Sigmoid colon (tissue), 4 donors: ENCODE results near the gene DDX51.

Source experiments
- CTCF ChIP-seq, 4 experiments: fragments of 450-650 bp in 3 of 4; fragments of 200-600 bp in 1 of 4; IDR thresholded peaks; one replicate each; pipeline ENCODE4 v1.5.1; 2016 to 2019; ENCODE audit warnings: antibody characterized with exemption in 4 of 4, mild to moderate bottlenecking in 3 of 4, moderate library complexity in 2 of 4
- EP300 ChIP-seq, 4 donors: sonication (generic); formaldehyde crosslinking; IDR thresholded peaks; one replicate each; pipeline ENCODE4 v1.6.1; 2017; ENCODE audit warnings: antibody characterized with exemption in 4 of 4
- POLR2A ChIP-seq, 2 donors: fragments of 450-650 bp; IDR thresholded peaks; one replicate each; pipeline ENCODE4 v1.6.1; 2016; ENCODE audit warnings: antibody characterized with exemption in 2 of 2, mild to moderate bottlenecking in 2 of 2, moderate library complexity in 2 of 2
- POLR2AphosphoS5 ChIP-seq, 4 donors: sonication (generic); formaldehyde crosslinking; IDR thresholded peaks; one replicate each; pipeline ENCODE4 v1.6.1; 2017; ENCODE audit warnings: antibody characterized with exemption in 4 of 4

GRCh38 chr12:132174015-132174838 lies 30.1 kb upstream of the DDX51 start:
- no peak for TF ChIP-seq CTCF (IDR thresholded peaks at IDR 0.05)
- no peak for TF ChIP-seq EP300 (IDR thresholded peaks at IDR 0.05)
- TF ChIP-seq POLR2A (IDR thresholded peaks at IDR 0.05), result no peak
- TF ChIP-seq POLR2AphosphoS5 (IDR thresholded peaks at IDR 0.05), result no peak
